ENCODE results near the gene RAB19. TPM values are rescaled to one million over a fixed set of nuclear protein-coding genes. Genes with fewer than 3 reads are reported as not detected.
A peak's percentile ranks its signal among the peaks of the same experiment; 100 is the strongest.

Gene RAB19, protein sequence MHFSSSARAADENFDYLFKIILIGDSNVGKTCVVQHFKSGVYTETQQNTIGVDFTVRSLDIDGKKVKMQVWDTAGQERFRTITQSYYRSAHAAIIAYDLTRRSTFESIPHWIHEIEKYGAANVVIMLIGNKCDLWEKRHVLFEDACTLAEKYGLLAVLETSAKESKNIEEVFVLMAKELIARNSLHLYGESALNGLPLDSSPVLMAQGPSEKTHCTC
- total RNA-seq = 1 to 10 TPM; 5.4 to 6.5 TPM
- polyA plus RNA-seq = 1 to 10 TPM; 5.2 to 7.0 (median 6.6) TPM
- 3.3 to 7.3 (median 4.9) reads per million in 6 experiments for total RNA-seq

DNA sequence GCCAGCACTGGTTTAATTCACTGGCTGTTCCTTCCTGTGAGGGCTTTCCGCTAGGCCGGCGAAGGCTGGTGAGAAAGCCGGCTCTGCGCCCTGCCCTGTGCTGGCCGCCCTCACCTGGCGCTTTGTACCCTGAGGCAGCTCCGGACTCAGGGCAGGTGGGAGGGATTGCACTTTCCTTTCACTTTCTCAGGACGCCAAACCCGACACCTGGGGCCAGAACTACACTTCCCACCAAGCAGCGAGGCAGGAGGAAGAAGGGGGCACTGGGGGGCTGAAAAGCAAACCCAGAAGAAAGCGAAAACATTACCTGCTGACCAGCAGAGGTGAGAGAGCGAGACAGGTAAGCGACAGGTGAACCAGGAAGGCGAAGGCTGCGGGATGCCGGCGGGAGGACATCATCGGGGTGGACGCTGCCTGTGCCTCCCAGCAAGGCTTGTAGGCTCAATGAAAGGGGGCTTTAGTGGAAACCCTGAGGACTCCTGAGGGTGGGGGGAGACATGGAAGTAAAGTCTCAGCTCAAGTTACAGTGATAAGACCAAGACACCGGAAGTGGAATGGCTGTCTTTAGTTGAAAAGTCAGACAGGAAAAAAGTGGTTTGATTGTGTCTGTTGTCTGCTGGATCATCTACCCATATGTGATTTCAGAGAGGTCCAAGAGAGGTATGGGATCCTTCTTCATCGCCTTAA lies at the start of gene RAB19:
Gene RAB19, plus strand, starts transcription at position 181 of the 687 bp plus-strand sequence. CDS start 3,589 bp downstream, outside the sequence.
- peaks cover 11 to 29% (median 21%) of the 10 kb centered on the region in 4 donors for H3K4me1 Mint-ChIP-seq
- H3K36me3 Mint-ChIP-seq = peaks cover 0 to 16% (median 15%) of the 10 kb centered on the region in 3 donors
- H3K4me3 Mint-ChIP-seq = peak within 1 kb of the TSS; percentile 91 to 99 (median 98)
- ATAC-seq (peak; percentile 91 to 95), DNase-seq (peak; percentile 25 to 75 (median 47))
- H3K27me3 Mint-ChIP-seq = no peaks in the 10 kb centered on the region
- H3K27ac Mint-ChIP-seq = peak within 1 kb of the TSS; percentile 93 to 98 (median 96)
- H3K9me3 Mint-ChIP-seq = no peaks in the 10 kb centered on the region
- POLR2A ChIA-PET = interaction anchor here (0.6 to 1.6 kb wide), 5 partner anchors 13 to 75 kb away, joined by 3 to 8 read pairs (median 3); no protein-coding TSS in a partner anchor

DNA sequence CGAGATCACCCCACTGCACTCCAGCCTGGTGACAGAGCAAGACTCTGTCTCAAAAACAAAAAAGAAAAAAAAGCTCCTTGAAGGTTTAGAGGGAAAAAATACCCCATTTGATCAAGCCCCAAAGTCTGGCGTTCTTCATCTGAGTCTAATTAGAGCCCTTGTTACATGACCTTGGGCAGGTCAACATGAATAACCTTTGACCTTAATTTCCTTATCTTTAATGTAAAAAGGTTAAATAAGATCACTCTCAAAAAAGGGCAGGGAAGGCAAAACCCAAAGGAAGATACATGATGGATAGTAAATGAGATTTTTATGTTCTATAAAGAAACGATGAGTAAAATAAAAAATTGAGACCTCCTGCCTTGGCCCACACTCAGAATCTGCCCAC lies 45.8 kb upstream of the RAB19 start:
- POLR2A ChIA-PET = interaction anchor here (0.7 kb wide), 1 partner anchor 60 kb away, joined by 3 read pairs; no protein-coding TSS in a partner anchor
- Mint-ChIP-seq H3K4me1 (peaks cover 9 to 25% (median 21%) of the 10 kb centered on the region in 4 donors), H3K9me3 (no peaks in the 10 kb centered on the region), H3K4me3 (no peak overlapping the region), H3K27me3 (no peaks in the 10 kb centered on the region), H3K27ac (peak overlapping the region in 6 of 10 donors; percentile 42 to 93 (median 74)), H3K36me3 (peaks cover 5 to 70% (median 14%) of the 10 kb centered on the region in 3 donors)
- no peak for DNase-seq
- ATAC-seq = no peak

DNA sequence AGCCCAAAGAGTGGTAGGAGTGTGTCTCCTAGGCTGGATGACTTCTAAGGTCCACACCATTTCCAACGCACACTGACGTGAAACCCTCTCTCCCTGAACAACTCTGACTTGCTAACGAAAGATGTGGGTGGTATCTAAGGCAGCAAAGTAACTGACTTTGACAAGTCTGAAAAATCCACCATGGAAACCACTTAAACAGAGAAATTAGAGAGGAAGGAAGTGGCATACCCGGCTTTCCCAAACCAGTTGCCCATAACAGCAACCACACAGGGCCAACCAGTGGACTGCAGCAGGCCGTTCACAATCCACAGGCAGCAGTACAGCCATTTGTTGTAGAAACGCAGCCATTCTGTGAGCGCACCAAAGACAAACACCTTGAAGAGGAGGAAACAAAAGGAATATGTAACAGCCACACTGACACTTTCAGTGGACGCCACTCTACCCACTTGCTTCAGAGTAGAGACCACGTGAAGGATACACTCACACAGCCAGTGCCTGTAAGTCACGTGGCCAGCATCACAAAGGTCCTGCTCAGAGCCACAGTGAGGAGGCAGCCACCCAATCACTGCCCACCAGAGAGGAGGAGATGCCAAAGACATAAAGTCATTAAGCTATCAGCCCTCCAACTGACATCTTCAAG lies 45.3 kb upstream of the RAB19 start:
- Mint-ChIP-seq H3K36me3 (peaks cover 5 to 65% (median 14%) of the 10 kb centered on the region in 3 donors), H3K4me1 (peaks cover 7 to 25% (median 21%) of the 10 kb centered on the region in 4 donors), H3K9me3 (no peaks in the 10 kb centered on the region), H3K27ac (peak overlapping the region in 9 of 10 donors; percentile 42 to 93 (median 75)), H3K27me3 (no peaks in the 10 kb centered on the region), H3K4me3 (peak overlapping the region in 8 of 10 donors; percentile 27 to 91 (median 64))
- ATAC-seq (peak in 1 of 2 donors; percentile 41), DNase-seq (no peak)
- POLR2A ChIA-PET = interaction anchor here (0.7 to 0.8 kb wide), 2 partner anchors 17 to 60 kb away, joined by 3 read pairs; no protein-coding TSS in a partner anchor

DNA sequence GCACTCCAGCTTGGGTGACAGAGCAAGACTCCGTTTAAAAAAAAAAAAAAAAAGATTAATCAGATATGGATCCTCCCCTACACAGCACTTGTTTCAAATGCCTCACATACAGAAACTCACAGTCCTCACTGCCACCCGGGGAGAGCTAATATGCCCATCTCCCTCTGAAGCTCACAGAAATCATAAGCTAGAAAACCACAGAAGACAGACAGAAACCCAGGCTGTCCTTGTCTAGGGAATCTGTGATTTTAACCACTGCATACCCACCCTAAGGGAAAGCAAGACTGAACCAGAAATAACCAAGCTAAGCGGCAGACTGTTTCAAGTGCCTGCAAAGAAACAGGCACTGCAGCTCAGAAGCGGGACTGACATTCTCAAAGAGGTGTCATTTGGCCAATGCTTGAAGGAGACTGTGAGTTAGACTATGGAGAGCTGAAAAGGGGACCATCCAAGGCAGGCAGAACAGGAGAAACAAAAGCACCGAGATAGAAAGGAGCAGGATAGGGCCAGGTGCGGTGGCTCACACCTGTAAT lies 43.1 kb upstream of the RAB19 start:
- no peaks in the 10 kb centered on the region for H3K9me3 Mint-ChIP-seq
- H3K4me1 Mint-ChIP-seq = peaks cover 5 to 25% (median 21%) of the 10 kb centered on the region in 4 donors
- POLR2A ChIA-PET = no interaction called here
- H3K27ac Mint-ChIP-seq = peak overlapping the region in 5 of 10 donors; percentile 11 to 64 (median 54)
- H3K4me3 Mint-ChIP-seq = no peak overlapping the region
- H3K36me3 Mint-ChIP-seq = peaks cover 5 to 60% (median 13%) of the 10 kb centered on the region in 3 donors
- ATAC-seq (no peak), DNase-seq (no peak)
- no peaks in the 10 kb centered on the region for H3K27me3 Mint-ChIP-seq

DNA sequence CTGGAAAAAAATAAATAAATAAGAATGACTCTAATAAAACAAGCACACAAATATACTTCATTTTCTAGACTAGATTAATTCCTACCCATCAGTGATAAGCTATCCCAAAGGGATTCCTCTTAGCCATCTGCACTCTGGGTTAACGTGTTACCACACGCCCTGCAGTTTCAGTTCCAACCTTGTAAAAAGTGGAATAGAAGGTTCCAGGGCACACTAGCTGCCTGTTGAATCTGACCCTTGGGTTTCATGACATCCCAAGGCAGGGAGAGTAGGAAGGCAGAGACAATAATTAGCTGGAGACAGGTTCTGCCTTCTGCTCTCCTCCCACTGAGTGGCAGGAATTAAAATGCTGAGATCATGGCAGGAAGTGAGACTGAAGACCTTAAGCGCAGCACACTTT lies 39.0 kb upstream of the RAB19 start:
- no peaks in the 10 kb centered on the region for H3K9me3 Mint-ChIP-seq
- peaks cover under 1 to 7% (median 4%) of the 10 kb centered on the region in 4 donors for H3K4me1 Mint-ChIP-seq
- no peak overlapping the region for H3K4me3 Mint-ChIP-seq
- peaks cover 5 to 54% (median 23%) of the 10 kb centered on the region in 3 donors for H3K36me3 Mint-ChIP-seq
- H3K27me3 Mint-ChIP-seq = no peaks in the 10 kb centered on the region
- no peak for DNase-seq
- POLR2A ChIA-PET = no interaction called here
- H3K27ac Mint-ChIP-seq = peak overlapping the region in 1 of 10 donors; percentile 43
- ATAC-seq = no peak

DNA sequence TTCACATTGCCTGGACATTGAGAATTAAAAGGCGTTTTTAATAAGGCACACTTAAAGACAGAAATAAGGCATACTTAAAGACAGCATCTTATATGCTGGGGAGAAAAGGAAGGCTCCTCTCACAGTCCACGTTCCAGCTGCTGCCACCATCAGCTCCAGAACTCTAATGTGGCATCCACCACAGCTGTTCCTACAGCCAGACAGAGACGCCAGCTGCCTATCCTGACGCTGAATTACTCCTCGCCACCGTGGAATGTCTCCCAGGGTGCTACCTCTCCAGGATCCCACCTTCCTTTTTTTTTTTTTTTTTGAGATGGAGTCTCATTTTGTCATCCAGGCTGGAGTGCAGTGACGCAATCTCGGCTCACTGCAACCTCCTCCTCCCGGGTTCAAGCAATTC lies 36.3 kb upstream of the RAB19 start:
- peaks cover 0 to 49% (median 21%) of the 10 kb centered on the region in 3 donors for H3K36me3 Mint-ChIP-seq
- ATAC-seq (no peak), DNase-seq (no peak)
- no peaks in the 10 kb centered on the region for H3K27me3 Mint-ChIP-seq
- H3K4me1 Mint-ChIP-seq = peaks cover 0 to 4% (median 0%) of the 10 kb centered on the region in 4 donors
- H3K4me3 Mint-ChIP-seq = no peak overlapping the region
- no peak overlapping the region for H3K27ac Mint-ChIP-seq
- POLR2A ChIA-PET = no interaction called here
- H3K9me3 Mint-ChIP-seq = no peaks in the 10 kb centered on the region

DNA sequence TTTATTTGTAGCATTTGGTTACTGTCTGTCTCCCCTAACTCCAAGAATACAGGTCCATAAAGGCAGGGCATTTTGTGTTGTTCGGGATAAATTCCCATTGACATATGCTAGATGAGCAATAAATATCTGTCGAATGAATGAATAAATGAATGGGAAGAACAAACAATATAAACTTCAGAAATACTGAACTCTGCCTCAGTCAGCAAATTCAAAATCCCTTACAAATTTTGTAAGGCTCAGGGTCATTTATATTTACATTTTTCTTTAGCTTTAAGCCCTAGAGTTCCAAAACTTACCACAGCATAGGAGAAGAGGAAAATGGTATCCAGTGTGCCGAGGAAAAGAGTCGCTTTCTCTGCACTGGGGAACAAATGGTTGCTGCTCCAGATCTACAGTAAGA lies 34.6 kb upstream of the RAB19 start:
- Mint-ChIP-seq H3K27me3 (no peaks in the 10 kb centered on the region), H3K9me3 (no peaks in the 10 kb centered on the region), H3K36me3 (peaks cover 0 to 45% (median 15%) of the 10 kb centered on the region in 3 donors), H3K4me1 (peaks cover 0 to 4% (median 0%) of the 10 kb centered on the region in 4 donors), H3K27ac (peak overlapping the region in 1 of 10 donors; percentile 53), H3K4me3 (no peak overlapping the region)
- POLR2A ChIA-PET = no interaction called here
- DNase-seq (no peak), ATAC-seq (no peak)

DNA sequence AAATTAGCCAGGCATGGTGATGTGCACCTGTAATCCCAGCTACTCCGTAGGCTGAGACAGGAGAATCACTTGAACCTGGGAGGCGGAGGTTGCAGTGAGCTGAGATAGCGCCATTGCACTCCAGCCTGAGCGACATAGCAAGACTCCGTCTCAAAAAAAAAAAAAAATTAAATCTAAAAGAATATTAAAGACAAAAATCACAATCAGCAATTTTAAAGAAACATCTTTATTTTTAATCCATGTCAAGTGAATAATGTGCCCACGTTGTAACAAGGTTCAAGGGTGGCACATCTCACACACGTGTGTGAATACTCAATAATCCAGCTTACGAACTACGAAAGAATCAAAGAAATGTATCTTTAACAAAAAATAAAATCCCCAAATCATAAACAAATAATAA lies 28.5 kb upstream of the RAB19 start:
- H3K27me3 Mint-ChIP-seq = no peaks in the 10 kb centered on the region
- peak overlapping the region in 9 of 10 donors; percentile 74 to 92 (median 81) for H3K4me3 Mint-ChIP-seq
- H3K4me1 Mint-ChIP-seq = peaks cover 0 to 20% (median 16%) of the 10 kb centered on the region in 4 donors
- peaks cover 4 to 38% (median 15%) of the 10 kb centered on the region in 3 donors for H3K36me3 Mint-ChIP-seq
- POLR2A ChIA-PET = interaction anchor here (0.7 to 2.1 kb wide), 6 partner anchors 16 to 154 kb away, joined by 3 to 8 read pairs (median 4); partner anchors contain the start of gene RAB19
- H3K27ac Mint-ChIP-seq = peak overlapping the region in 9 of 10 donors; percentile 90 to 100 (median 93)
- ATAC-seq (no peak), DNase-seq (no peak)
- no peaks in the 10 kb centered on the region for H3K9me3 Mint-ChIP-seq

DNA sequence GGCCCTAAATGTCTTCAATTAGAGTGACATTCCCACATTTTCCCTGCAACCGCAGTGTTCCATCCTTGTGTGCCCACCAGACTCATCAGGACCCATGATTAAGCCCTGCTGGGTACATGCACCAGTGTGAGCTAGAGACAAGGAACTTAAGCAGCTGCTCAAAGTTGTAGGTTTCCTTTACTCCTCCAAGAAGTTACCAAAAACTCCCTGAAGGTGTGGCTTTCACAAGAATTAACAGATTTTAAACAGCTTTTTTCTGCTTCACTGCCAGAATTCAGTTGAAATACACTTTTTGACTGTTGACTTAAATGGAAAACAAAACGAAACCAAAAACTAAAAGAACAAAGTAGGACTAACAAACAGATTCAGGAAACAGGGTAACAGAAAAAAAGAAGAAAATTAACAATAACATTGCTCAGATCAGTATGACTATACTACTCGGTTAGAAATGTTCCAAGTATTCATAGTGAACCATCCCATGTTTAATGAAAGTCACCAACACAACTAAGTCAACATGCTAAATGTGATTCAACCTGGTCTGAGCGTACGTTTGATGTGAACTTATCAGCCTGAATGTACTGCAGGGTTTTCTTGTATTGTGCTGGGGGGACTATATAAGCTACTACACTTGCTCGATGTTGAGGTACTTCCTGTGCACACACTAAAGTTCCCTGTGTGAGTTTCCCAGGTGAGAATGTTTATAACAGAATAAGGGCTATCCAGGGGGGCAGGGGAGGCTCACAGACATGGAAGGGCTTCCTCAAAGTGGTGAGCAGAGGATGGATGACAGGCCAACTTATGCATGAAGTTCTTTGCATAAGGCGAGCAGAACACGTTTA lies 27.7 kb upstream of the RAB19 start:
- Mint-ChIP-seq H3K27me3 (no peaks in the 10 kb centered on the region), H3K36me3 (peaks cover 4 to 38% (median 15%) of the 10 kb centered on the region in 3 donors), H3K27ac (peak overlapping the region; percentile 90 to 100 (median 94)), H3K9me3 (no peaks in the 10 kb centered on the region), H3K4me1 (peaks cover 0 to 20% (median 16%) of the 10 kb centered on the region in 4 donors), H3K4me3 (peak overlapping the region; percentile 74 to 92 (median 81))
- ATAC-seq (peak; percentile 85 to 97), DNase-seq (peak in 6 of 10 donors; percentile 18 to 65 (median 32))
- POLR2A ChIA-PET = interaction anchor here (0.6 to 2.1 kb wide), 8 partner anchors 17 to 201 kb away, joined by 3 to 8 read pairs (median 4); partner anchors contain the start of gene RAB19

DNA sequence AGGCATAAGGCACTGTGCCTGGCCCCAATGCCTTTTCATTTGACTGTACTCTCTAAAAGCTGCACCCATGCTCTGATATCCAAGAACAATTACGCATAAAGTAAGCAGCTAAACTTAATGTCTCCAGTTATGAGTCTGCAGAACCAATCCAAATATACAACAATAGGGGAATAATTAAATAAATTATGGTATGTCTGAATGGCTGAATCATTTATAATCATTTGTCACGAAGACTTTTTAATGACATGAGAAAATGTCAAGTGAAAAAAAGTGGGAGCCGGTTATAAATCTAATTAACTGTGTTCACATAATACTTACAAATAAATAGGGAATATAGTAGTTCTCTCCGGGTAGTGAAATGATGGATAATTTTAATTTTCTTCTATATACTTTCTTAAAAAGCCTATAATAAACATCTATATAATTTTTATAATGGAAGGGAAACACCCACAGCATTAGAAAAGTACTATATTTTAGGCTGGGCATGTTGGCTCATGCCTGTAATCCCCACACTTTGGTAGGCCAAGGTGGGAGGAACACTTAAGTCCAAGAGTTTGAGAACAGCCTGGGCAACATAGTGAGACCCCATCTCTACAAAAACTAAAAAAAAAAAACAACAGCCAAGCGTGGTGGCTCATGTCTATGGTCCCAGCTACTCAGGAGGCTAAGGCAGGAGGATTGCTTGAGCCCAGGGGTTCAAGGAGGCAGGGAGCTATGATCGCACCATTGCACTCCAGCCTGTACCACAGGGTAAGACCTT lies 19.7 kb upstream of the RAB19 start:
- POLR2A ChIA-PET = interaction anchor here (0.7 kb wide), 1 partner anchor 174 kb away, joined by 3 read pairs; no protein-coding TSS in a partner anchor
- peak overlapping the region in 2 of 10 donors; percentile 28 to 58 for H3K27ac Mint-ChIP-seq

More for the DNA sequence above, 19.7 kb upstream of the RAB19 start:
- Mint-ChIP-seq H3K27me3 (no peaks in the 10 kb centered on the region), H3K9me3 (no peaks in the 10 kb centered on the region), H3K4me3 (no peak overlapping the region), H3K36me3 (peaks cover 4 to 30% (median 12%) of the 10 kb centered on the region in 3 donors), H3K4me1 (peaks cover 2 to 11% (median 7%) of the 10 kb centered on the region in 4 donors)
- ATAC-seq = no peak
- no peak for DNase-seq
